HG03025 (cell line): Measurements from ENCODE around the gene WDR62.
"Not testable (repeated sequence)": the region's sequence is repeated elsewhere in the genome, so short reads cannot be mapped to it uniquely, and the experiment has no call there.

Source experiments
- ATAC-seq: cut with Tn5 transposase; IDR thresholded peaks from one replicate; pipeline ENCODE4 v1.9.1; 2021; ENCODE audit warnings: mild to moderate bottlenecking, moderate library complexity; ENCODE audit not compliant: unreplicated experiment, low FRiP score

WDR62 gene

DNA sequence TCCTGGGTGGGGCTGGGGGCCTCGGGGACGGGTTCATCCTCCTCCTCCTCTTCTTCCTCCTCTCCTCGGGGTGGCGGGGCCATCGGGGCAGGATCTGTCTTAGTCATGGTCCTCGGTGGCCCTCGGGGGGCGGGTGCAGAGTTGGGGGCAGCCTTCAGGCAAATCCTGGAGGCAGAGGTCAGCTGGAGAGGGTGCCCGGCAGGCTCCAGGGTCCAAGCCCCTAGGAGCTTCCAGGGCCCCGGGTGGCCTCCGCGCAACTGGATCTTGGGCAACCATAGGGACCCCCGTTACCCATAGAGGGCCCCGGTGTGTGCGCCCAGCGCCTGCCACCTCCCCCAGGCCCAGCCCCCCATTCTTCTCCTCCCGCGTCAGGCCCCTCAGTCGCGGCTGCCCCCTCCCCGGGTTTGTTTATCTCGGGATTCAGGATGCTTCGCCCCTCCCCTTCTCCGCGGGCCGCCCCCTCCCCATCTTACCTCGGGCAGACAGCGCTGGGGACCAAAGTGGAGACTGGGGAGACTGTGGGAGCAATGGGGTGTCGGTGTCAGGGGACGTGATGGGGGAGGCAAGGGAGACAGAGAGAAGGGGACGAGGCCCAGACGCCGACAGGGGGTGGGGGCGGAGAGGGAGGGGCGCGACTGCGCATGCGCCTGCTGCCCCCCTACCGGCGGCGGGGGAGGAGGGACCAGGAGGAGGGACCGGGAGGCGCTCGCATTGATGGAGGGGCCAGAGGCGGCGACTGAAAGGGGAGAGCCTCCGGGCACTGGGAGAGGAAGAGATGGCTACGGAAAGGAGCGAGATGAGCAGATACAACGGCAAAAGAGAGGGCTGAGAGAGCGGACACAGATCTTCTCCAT lies 22.2 kb upstream of the WDR62 start, which contains the start of gene CLIP3:
CLIP3 (minus strand) TSS at position 623 of the 854 bp plus-strand sequence; CDS start at position 107, 516 bp downstream.
- ATAC-seq, result no peak

DNA sequence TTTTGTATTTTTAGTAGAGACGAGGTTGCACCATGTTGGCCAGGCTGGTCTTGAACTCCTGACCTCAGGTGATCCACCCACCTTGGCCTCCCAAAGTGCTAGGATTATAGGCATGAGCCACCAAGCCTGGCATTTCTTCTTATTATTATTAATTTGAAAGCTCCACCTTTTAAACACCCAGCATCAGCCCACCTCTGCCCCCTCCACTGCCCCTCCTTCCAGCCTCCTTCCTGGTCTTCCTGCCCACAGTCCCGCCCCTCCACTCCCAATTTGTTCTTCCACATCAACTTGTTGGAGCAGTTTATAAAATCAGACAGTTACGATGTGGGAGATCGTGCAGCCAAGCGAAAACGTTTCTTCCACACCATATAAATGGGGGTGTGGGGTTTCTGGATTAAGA lies 14.2 kb upstream of the WDR62 start:
- no peak for ATAC-seq

DNA sequence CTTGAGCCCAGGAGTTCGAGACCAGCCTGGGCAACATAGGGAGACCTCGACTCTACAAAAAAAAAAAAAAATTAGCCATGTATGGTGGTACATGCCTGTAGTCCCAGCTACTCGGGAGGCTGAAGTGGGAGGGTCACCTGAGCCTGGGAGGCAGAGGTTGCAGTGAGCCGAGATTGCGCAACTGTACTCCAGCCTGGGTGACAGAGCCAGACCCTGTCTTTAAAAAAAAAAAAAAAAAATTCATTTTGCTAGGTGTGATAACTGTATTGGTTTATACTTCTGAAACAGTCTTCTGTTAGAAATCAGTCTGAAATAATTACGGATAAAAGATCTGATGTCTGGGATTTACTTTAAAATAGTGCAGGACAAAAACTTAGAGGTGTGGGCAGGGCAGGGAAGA lies 13.6 kb upstream of the WDR62 start:
- not testable (repeated sequence) for ATAC-seq

GRCh38 chr19:36041831-36042230 lies 12.9 kb upstream of the WDR62 start:
- ATAC-seq, result no peak

DNA sequence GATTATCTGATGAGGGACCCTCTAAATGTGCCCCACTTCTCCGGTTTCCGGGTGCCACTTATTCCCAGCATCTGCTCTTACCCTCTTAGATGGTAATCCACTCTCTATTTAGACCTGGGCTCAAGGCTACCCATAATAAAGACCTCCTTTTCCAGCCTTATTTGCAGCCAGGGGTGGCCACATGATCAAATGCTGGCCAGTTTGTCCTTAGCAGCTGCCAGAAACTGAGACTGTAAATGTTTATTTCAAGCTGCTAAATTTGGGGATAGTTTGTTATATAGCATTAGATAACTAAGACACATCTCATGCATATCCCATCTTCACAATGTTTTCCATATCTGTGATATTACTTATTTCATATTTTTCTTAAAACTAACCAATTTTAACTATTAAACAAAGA lies 10.7 kb upstream of the WDR62 start:
- ATAC-seq, result no peak

GRCh38 chr19:36046443-36047050 lies 8.2 kb upstream of the WDR62 start:
- ATAC-seq, result no peak

GRCh38 chr19:36047835-36048234 lies 6.9 kb upstream of the WDR62 start:
- no peak for ATAC-seq

- ATAC-seq, result no peak
Observed at GRCh38 chr19:36049080-36049698, 5.5 kb upstream of the WDR62 start.

- ATAC-seq, result no peak
Observed at GRCh38 chr19:36051236-36051635, 3.5 kb upstream of the WDR62 start.

DNA sequence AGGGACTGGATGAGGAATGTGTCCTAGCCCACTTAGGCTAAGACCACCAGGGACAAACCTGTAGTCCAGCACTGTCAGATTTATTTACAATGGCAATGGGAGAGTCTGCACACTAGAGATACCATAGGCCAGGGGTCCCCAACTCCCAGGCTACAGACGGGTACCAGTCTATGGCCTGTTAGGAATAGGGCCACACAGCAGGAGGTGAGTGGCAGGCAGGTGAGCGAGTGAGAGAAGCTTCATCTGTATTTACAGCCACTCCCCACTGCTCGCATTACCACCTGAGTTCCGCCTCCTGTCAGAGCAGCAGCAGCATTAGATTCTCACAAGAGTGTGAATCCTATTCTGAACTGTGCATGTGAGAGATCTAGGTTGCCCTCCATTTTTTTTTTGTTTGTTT lies 3.1 kb upstream of the WDR62 start:
- no peak for ATAC-seq

GRCh38 chr19:36054119-36054732 lies 471 bp upstream of the WDR62 start, which contains the start of gene THAP8:
TSS of gene THAP8 (minus strand) at chr19:36054285. CDS start at chr19:36054217, 68 bp downstream.
- ATAC-seq, result peak; percentile 67

- no peak for ATAC-seq
Observed at GRCh38 chr19:36058481-36059179, 3.9 kb downstream of the WDR62 start.

GRCh38 chr19:36059180-36059910 lies 4.6 kb downstream of the WDR62 start:
- ATAC-seq, result no peak

GRCh38 chr19:36060430-36060829 lies 5.7 kb downstream of the WDR62 start:
- ATAC-seq, result no peak

GRCh38 chr19:36061367-36061766 lies 6.7 kb downstream of the WDR62 start:
- no peak for ATAC-seq

DNA sequence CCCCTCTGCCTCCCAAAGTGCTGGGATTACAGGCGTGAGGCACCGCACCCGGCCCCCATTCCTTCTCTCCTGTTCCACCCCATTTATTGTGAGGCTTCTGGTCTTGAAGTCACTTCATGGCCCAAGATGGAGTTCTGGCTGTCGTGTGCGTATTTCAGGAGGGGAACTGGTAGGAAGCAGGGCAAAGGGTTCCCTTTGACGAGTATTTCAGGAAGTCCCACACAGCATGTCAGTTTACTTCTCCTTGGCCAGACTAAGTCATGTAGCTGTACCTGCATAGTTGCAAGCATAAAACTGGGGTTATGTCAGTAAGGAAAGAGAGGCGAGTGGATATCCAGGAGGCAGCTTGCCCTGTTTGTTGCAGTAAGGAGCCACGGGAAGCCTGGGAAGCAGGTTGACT lies 10.1 kb downstream of the WDR62 start:
- ATAC-seq, result no peak

GRCh38 chr19:36067681-36068080 lies 13.0 kb downstream of the WDR62 start:
- no peak for ATAC-seq

GRCh38 chr19:36068810-36069499 lies 14.3 kb downstream of the WDR62 start:
- ATAC-seq, result not testable (repeated sequence)

- no peak for ATAC-seq
Observed at GRCh38 chr19:36072081-36072480, 17.4 kb downstream of the WDR62 start.
